ENCODE measurements around the gene RBBP8. TPM values are rescaled to one million over a fixed set of nuclear protein-coding genes. Genes with fewer than 3 reads are reported as not detected.
A peak's percentile ranks its signal among the peaks of the same experiment; 100 is the strongest.

Gene RBBP8
- total RNA-seq, 3 donors from 2014 or later (not counting 1 experiment from before 2014, with no cell fraction given) = 11.6 to 18.7 (median 12.1) TPM

DNA sequence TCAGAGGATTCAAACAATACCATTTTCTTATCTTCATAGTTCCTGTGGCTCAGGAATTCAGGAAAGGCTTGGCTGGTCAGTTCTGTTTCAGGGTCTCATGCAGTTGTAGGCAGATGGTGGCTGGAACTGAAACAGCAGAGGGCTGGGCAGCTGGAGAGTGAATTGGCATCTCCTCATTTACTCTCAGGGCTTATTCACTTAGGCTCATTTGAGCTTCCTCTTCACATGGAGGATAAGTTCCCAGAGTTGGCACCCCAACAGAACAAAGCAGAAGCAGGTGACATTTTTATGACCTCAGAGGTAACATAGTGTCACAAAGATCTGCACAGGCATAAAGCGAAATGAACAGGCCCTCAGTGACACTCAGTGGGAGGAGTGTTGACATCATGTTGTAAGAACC is 66.1 kb downstream of the RBBP8 start:
- Mint-ChIP-seq H3K27me3 (ENCODE audit: low read depth in 2 of 2) (no peaks in the 10 kb centered on the region), H3K27ac (no peak overlapping the region), H3K4me1 (no peaks in the 10 kb centered on the region), H3K9me3 (no peaks in the 10 kb centered on the region), H3K4me3 (no peak overlapping the region), H3K36me3 (no peaks in the 10 kb centered on the region)
- H3K27me3 ChIP-seq (ENCODE audit: control insufficient read depth, insufficient read depth, low read length) = no peaks in the 10 kb centered on the region
- intact Hi-C loops (cut with micrococcal nuclease) = no loop called here
- no peaks in the 10 kb centered on the region for H3K4me1 ChIP-seq (ENCODE audit: control insufficient read depth, insufficient read depth, low read length)
- DNase-seq (no peak), ATAC-seq (no peak)
- 90% methylated on average over 1 of the region's 1 CpG for WGBS (ENCODE audit: insufficient coverage)
- H3K27ac ChIP-seq (ENCODE audit: low read length) = no peak overlapping the region
- TF ChIP-seq, protein P1, sequence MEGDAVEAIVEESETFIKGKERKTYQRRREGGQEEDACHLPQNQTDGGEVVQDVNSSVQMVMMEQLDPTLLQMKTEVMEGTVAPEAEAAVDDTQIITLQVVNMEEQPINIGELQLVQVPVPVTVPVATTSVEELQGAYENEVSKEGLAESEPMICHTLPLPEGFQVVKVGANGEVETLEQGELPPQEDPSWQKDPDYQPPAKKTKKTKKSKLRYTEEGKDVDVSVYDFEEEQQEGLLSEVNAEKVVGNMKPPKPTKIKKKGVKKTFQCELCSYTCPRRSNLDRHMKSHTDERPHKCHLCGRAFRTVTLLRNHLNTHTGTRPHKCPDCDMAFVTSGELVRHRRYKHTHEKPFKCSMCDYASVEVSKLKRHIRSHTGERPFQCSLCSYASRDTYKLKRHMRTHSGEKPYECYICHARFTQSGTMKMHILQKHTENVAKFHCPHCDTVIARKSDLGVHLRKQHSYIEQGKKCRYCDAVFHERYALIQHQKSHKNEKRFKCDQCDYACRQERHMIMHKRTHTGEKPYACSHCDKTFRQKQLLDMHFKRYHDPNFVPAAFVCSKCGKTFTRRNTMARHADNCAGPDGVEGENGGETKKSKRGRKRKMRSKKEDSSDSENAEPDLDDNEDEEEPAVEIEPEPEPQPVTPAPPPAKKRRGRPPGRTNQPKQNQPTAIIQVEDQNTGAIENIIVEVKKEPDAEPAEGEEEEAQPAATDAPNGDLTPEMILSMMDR (IDR thresholded peaks at IDR 0.05) = no peak
- no peak overlapping the region for H3K4me3 ChIP-seq (ENCODE audit: low read length)
- no peaks in the 10 kb centered on the region for H3K36me3 ChIP-seq (ENCODE audit: control insufficient read depth, insufficient read depth, low read length)
- no peaks in the 10 kb centered on the region for H3K9me3 ChIP-seq (ENCODE audit: control insufficient read depth, insufficient read depth, low read length)

DNA sequence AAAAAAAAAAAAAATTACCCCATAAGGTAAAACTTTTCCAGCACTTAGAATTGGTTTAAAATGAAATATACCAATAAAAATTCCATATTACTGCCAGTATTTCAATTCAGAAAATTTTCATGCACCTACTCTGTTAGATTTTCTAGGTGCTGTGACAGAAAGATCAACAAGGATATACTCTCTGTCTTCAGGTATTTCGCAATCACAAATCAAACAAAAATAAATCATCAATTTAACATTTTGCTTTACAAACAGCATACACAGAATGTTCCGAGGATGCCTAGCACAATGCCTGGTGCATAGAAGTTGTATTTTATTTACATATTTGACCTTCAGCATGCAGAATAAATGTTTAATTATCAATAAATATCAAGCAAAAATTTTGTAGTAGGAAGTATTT is 66.5 kb downstream of the RBBP8 start:
- H3K4me1 ChIP-seq (ENCODE audit: control insufficient read depth, insufficient read depth, low read length) = no peaks in the 10 kb centered on the region
- no peak overlapping the region for H3K27ac Mint-ChIP-seq
- intact Hi-C loops (cut with micrococcal nuclease) = no loop called here
- WGBS (ENCODE audit: insufficient coverage) = 88% methylated on average over 1 of the region's 2 CpGs
- TF ChIP-seq, protein P1 (IDR thresholded peaks at IDR 0.05) = no peak
- no peaks in the 10 kb centered on the region for H3K36me3 Mint-ChIP-seq
- ATAC-seq (no peak), DNase-seq (no peak)
- H3K4me3 Mint-ChIP-seq = no peak overlapping the region
- H3K27me3 Mint-ChIP-seq (ENCODE audit: low read depth in 2 of 2) = no peaks in the 10 kb centered on the region
- H3K27ac ChIP-seq (ENCODE audit: low read length) = no peak overlapping the region
- H3K9me3 Mint-ChIP-seq = no peaks in the 10 kb centered on the region
- no peaks in the 10 kb centered on the region for H3K36me3 ChIP-seq (ENCODE audit: control insufficient read depth, insufficient read depth, low read length)
- no peaks in the 10 kb centered on the region for H3K4me1 Mint-ChIP-seq
- H3K4me3 ChIP-seq (ENCODE audit: low read length) = no peak overlapping the region
- no peaks in the 10 kb centered on the region for H3K9me3 ChIP-seq (ENCODE audit: control insufficient read depth, insufficient read depth, low read length)
- no peaks in the 10 kb centered on the region for H3K27me3 ChIP-seq (ENCODE audit: control insufficient read depth, insufficient read depth, low read length)

DNA sequence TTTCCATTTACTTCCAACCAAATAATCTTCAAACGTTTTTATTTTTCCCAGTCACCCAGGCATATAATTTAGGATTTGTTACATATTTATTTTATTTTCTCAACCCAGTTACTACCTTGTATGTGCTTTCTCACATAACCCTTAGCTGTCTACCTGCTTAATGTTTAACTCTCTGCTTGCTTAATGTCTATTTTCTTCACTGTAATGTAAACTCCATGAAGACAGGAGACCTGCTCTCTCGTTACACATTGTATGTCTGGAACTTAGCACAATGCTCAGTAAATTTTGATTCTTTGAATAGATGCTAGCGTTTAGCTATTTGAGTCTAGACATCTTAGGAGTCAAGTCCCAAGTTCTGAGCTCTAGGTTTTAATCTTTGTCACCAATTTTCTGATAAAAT is 70.2 kb downstream of the RBBP8 start:
- Histone ChIP-seq H3K4me1 (ENCODE audit: control insufficient read depth, insufficient read depth, low read length) (no peaks in the 10 kb centered on the region), H3K4me3 (ENCODE audit: low read length) (no peak overlapping the region), H3K27ac (ENCODE audit: low read length) (no peak overlapping the region), H3K36me3 (ENCODE audit: control insufficient read depth, insufficient read depth, low read length) (no peaks in the 10 kb centered on the region), H3K9me3 (ENCODE audit: control insufficient read depth, insufficient read depth, low read length) (no peaks in the 10 kb centered on the region), H3K27me3 (ENCODE audit: control insufficient read depth, insufficient read depth, low read length) (no peaks in the 10 kb centered on the region)
- WGBS (ENCODE audit: insufficient coverage) = 100% methylated on average over 2 of the region's 3 CpGs
- Mint-ChIP-seq H3K9me3 (no peaks in the 10 kb centered on the region), H3K4me3 (no peak overlapping the region), H3K4me1 (no peaks in the 10 kb centered on the region), H3K36me3 (no peaks in the 10 kb centered on the region), H3K27me3 (ENCODE audit: low read depth in 2 of 2) (no peaks in the 10 kb centered on the region), H3K27ac (no peak overlapping the region)
- ATAC-seq = no peak
- TF ChIP-seq, protein P1 (IDR thresholded peaks at IDR 0.05) = no peak
- DNase-seq = no peak
- intact Hi-C loops (cut with micrococcal nuclease) = no loop called here

DNA sequence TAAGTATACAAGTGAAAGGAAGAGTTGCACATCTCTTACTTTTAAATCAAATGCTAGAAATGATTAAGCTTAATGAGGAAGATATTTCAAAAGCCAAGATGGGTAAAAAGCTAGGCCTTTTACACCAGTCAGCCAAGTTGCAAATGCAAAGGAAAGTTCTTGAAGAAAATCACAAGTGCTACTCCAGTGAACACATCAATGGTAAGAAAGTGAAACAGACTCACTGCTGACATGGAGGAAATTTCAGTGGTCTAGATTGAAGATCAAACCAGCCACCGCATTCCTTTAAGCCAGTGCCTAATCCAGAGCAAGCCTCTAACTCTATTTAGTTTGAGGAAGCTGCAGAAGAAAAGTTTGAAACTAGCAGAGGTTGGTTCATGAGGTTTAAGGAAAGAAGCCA is 79.1 kb downstream of the RBBP8 start:
- H3K36me3 Mint-ChIP-seq = no peaks in the 10 kb centered on the region
- no peak overlapping the region for H3K4me3 Mint-ChIP-seq
- peaks cover 0 to 4% of the 10 kb centered on the region in 2 donors for H3K4me1 Mint-ChIP-seq
- TF ChIP-seq, protein P1 (IDR thresholded peaks at IDR 0.05) = no peak
- peak overlapping the region in 1 of 2 donors; percentile 20 for H3K27ac Mint-ChIP-seq
- WGBS (ENCODE audit: insufficient coverage) = 57% methylated on average over 1 of the region's 1 CpG
- Histone ChIP-seq H3K9me3 (ENCODE audit: control insufficient read depth, insufficient read depth, low read length) (no peaks in the 10 kb centered on the region), H3K27me3 (ENCODE audit: control insufficient read depth, insufficient read depth, low read length) (no peaks in the 10 kb centered on the region), H3K4me3 (ENCODE audit: low read length) (no peak overlapping the region), H3K27ac (ENCODE audit: low read length) (no peak overlapping the region), H3K4me1 (ENCODE audit: control insufficient read depth, insufficient read depth, low read length) (no peaks in the 10 kb centered on the region), H3K36me3 (ENCODE audit: control insufficient read depth, insufficient read depth, low read length) (no peaks in the 10 kb centered on the region)
- intact Hi-C loops (cut with micrococcal nuclease) = no loop called here
- DNase-seq = no peak
- no peaks in the 10 kb centered on the region for H3K9me3 Mint-ChIP-seq
- ATAC-seq = no peak
- no peaks in the 10 kb centered on the region for H3K27me3 Mint-ChIP-seq (ENCODE audit: low read depth in 2 of 2)
